Effector memory CD8-positive, alpha-beta T cell (primary cell): ENCODE data around the gene HACD2.
"Not testable (repeated sequence)": the region's sequence is repeated elsewhere in the genome, so short reads cannot be mapped to it uniquely, and the experiment has no call there.

Source experiments
- ATAC-seq: fragments of 150-1000 bp; cut with Tn5 transposase; replicated peaks from 2 replicates; pipeline ENCODE4 v1.10.0; 2021; ENCODE audit warnings: mild to moderate bottlenecking, moderate library complexity
- DNase-seq, 3 experiments: peaks; one replicate each; pipeline ENCODE4 v3.0.0; 2021
- H3K27ac Mint-ChIP-seq, 2 donors: one replicate each; pipeline ENCODE4 v1.8.0; 2022; ENCODE audit warnings: mild to moderate bottlenecking in 2 of 2, mixed read lengths in 2 of 2, moderate library complexity in 2 of 2
- H3K27me3 Mint-ChIP-seq, 2 donors: one replicate each; pipeline ENCODE4 v1.8.0; 2022; ENCODE audit warnings: mixed read lengths in 2 of 2
- H3K36me3 Mint-ChIP-seq: one replicate; pipeline ENCODE4 v1.8.0; 2022; ENCODE audit warnings: mild to moderate bottlenecking, moderate library complexity, mixed read lengths; ENCODE audit not compliant: insufficient read depth
- H3K4me1 Mint-ChIP-seq, 2 donors: one replicate each; pipeline ENCODE4 v1.8.0; 2022; ENCODE audit warnings: low read depth in 2 of 2, mixed read lengths in 2 of 2
- H3K4me3 Mint-ChIP-seq, 2 donors: one replicate each; pipeline ENCODE4 v1.8.0; 2022; ENCODE audit warnings: mild to moderate bottlenecking in 2 of 2, mixed read lengths in 2 of 2, moderate library complexity in 2 of 2
- H3K9me3 Mint-ChIP-seq, 2 donors: one replicate each; pipeline ENCODE4 v1.8.0; 2022; ENCODE audit warnings: mixed read lengths in 2 of 2

HACD2 gene

DNA sequence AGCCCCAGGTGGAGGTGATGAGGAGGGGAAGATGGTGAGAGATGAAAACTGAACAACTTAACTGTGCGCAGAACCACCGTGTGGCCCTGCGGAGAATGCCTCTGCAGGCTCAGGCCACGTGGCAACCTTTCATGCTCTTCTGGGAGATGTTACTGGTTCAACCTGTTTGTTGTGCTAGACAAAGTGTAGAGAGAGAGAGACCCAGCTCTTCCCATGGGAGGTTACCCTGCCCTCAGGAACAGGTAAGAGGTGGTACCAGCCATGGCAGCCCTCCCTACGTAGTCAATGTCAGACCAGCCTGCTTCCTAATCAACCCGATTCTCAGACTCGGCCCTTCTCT, 37.0 kb upstream of the HACD2 start:
- Mint-ChIP-seq H3K4me1 (peaks cover 0 to 5% of the 10 kb centered on the region in 2 donors), H3K4me3 (no peak overlapping the region), H3K27ac (no peak overlapping the region), H3K27me3 (peaks cover 0 to 11% of the 10 kb centered on the region in 2 donors), H3K36me3 (no peaks in the 10 kb centered on the region), H3K9me3 (no peaks in the 10 kb centered on the region)
- ATAC-seq: no peak
- DNase-seq: no peak

GRCh38 chr3:123621186-123621849, 36.5 kb upstream of the HACD2 start:
- ATAC-seq (no peak), DNase-seq (no peak)
- H3K4me3 Mint-ChIP-seq: no peak overlapping the region
- no peak overlapping the region for H3K27ac Mint-ChIP-seq
- H3K4me1 Mint-ChIP-seq: peaks cover 0 to 5% of the 10 kb centered on the region in 2 donors
- no peaks in the 10 kb centered on the region for H3K9me3 Mint-ChIP-seq
- H3K27me3 Mint-ChIP-seq: peaks cover 0 to 11% of the 10 kb centered on the region in 2 donors
- no peaks in the 10 kb centered on the region for H3K36me3 Mint-ChIP-seq

GRCh38 chr3:123620343-123620742, 35.5 kb upstream of the HACD2 start:
- H3K36me3 Mint-ChIP-seq: no peaks in the 10 kb centered on the region
- H3K27ac Mint-ChIP-seq: no peak overlapping the region
- H3K4me3 Mint-ChIP-seq: no peak overlapping the region
- no peak for ATAC-seq
- no peak for DNase-seq
- no peaks in the 10 kb centered on the region for H3K9me3 Mint-ChIP-seq
- peaks cover 0 to 11% of the 10 kb centered on the region in 2 donors for H3K27me3 Mint-ChIP-seq
- peaks cover 0 to 5% of the 10 kb centered on the region in 2 donors for H3K4me1 Mint-ChIP-seq

GRCh38 chr3:123618768-123619484, 34.1 kb upstream of the HACD2 start:
- no peak for DNase-seq
- H3K9me3 Mint-ChIP-seq: no peaks in the 10 kb centered on the region
- ATAC-seq: no peak
- H3K4me1 Mint-ChIP-seq: peaks cover 0 to 3% of the 10 kb centered on the region in 2 donors
- H3K36me3 Mint-ChIP-seq: peaks cover 2% of the 10 kb centered on the region
- H3K27ac Mint-ChIP-seq: no peak overlapping the region
- no peak overlapping the region for H3K4me3 Mint-ChIP-seq
- H3K27me3 Mint-ChIP-seq: no peaks in the 10 kb centered on the region

DNA sequence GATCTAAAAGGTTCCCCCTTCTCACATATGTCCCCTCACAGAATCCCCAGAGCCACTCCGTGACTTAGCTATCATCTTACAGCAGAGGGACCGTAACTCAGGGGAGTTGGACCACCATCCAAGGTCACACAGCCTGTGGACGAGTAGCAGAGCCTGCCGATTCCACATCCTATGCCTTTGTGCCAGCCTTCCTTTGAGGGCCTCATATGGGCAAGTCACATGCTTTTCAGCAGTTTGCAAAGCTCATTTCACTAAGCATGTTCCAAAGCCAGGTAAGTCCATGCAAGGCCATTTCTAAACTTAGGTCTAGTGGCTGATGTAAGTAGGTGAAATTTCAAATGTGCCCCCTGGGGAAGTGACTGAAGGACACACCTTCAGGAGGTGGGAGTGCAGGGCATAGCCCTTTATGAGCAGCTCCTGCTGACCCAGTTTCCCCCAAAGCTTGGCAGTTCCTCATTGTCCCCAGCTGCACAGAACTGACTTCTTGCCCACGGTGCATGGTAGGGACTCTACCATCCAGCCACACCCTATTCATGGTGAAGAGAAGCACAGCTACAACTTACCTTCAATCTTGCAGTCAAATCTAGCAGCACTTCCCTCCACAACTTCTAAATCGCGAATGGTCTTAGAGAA, 33.3 kb upstream of the HACD2 start:
- Mint-ChIP-seq H3K27ac (no peak overlapping the region), H3K9me3 (no peaks in the 10 kb centered on the region), H3K36me3 (peaks cover 3% of the 10 kb centered on the region), H3K4me1 (peaks cover 0 to 3% of the 10 kb centered on the region in 2 donors), H3K27me3 (no peaks in the 10 kb centered on the region), H3K4me3 (no peak overlapping the region)
- DNase-seq: no peak
- no peak for ATAC-seq

GRCh38 chr3:123616593-123616992, 31.7 kb upstream of the HACD2 start:
- H3K36me3 Mint-ChIP-seq: peaks cover 3% of the 10 kb centered on the region
- H3K4me3 Mint-ChIP-seq: no peak overlapping the region
- ATAC-seq: no peak
- DNase-seq: no peak
- H3K27me3 Mint-ChIP-seq: no peaks in the 10 kb centered on the region
- H3K27ac Mint-ChIP-seq: no peak overlapping the region
- peaks cover 0 to 3% of the 10 kb centered on the region in 2 donors for H3K4me1 Mint-ChIP-seq
- no peaks in the 10 kb centered on the region for H3K9me3 Mint-ChIP-seq

DNA sequence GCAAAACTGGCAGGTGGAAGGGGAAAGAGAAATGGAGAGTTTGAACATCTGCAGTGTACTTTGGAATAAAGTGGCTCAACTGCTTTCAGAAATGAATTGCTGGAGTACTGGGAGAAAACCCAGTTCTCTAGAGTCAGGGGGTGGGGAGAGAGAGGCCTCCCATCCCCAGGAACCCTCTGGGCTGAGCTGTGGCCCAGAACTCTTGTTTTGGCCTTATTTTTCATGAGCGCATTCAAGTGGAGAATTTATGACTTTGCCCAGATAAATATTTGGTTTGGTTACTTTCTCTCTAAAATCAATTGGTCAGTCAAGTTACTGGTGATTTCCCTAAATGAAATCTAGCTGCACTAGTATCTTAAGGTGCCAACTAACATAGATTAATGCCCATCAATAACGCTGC, 28.7 kb upstream of the HACD2 start:
- ATAC-seq (no peak), DNase-seq (no peak)
- Mint-ChIP-seq H3K36me3 (peaks cover 3% of the 10 kb centered on the region), H3K9me3 (no peaks in the 10 kb centered on the region), H3K27ac (no peak overlapping the region), H3K4me3 (no peak overlapping the region), H3K27me3 (no peaks in the 10 kb centered on the region), H3K4me1 (peaks cover 0 to 3% of the 10 kb centered on the region in 2 donors)

GRCh38 chr3:123611674-123612073, 26.8 kb upstream of the HACD2 start:
- H3K4me1 Mint-ChIP-seq: not testable (repeated sequence)

GRCh38 chr3:123611082-123611481, 26.2 kb upstream of the HACD2 start:
- H3K36me3 Mint-ChIP-seq: peaks cover 3% of the 10 kb centered on the region
- H3K4me1 Mint-ChIP-seq: no peaks in the 10 kb centered on the region
- no peaks in the 10 kb centered on the region for H3K9me3 Mint-ChIP-seq
- H3K27me3 Mint-ChIP-seq: no peaks in the 10 kb centered on the region
- DNase-seq (no peak), ATAC-seq (no peak)
- no peak overlapping the region for H3K27ac Mint-ChIP-seq
- H3K4me3 Mint-ChIP-seq: no peak overlapping the region

More at GRCh38 chr3:123611674-123612073, 26.8 kb upstream of the HACD2 start:
- not testable (repeated sequence) for H3K4me3 Mint-ChIP-seq, H3K36me3 Mint-ChIP-seq, H3K27ac Mint-ChIP-seq, H3K27me3 Mint-ChIP-seq, H3K9me3 Mint-ChIP-seq, DNase-seq, ATAC-seq

- H3K4me3 Mint-ChIP-seq: no peak overlapping the region
- no peak for ATAC-seq
- H3K27me3 Mint-ChIP-seq: no peaks in the 10 kb centered on the region
- H3K4me1 Mint-ChIP-seq: no peaks in the 10 kb centered on the region
- no peak for DNase-seq
- peaks cover 3% of the 10 kb centered on the region for H3K36me3 Mint-ChIP-seq
- H3K9me3 Mint-ChIP-seq: no peaks in the 10 kb centered on the region
- H3K27ac Mint-ChIP-seq: no peak overlapping the region
Observed at GRCh38 chr3:123610331-123610730, 25.5 kb upstream of the HACD2 start.

DNA sequence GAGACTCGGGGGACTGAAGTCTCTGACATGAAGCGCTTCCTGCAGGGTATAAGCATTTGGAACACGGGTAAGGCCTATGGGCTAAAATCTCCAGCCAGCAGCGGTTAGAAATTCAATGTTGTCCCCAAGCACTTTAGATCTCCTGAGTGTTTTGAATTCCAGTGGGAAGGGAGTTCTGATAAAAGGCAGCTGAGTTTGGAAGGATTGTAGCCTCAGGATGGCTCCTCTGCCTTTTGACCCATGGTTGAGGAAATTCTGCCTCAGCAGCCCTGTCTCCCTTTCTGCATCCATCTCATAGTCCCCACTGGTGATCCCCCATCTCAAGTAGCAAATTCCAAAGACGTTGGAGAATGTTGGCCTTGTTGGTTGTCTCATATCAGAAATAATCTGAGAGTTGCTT, 24.2 kb upstream of the HACD2 start:
- no peak for DNase-seq
- Mint-ChIP-seq H3K36me3 (peaks cover 2% of the 10 kb centered on the region), H3K4me1 (peaks cover 0 to 2% of the 10 kb centered on the region in 2 donors), H3K4me3 (no peak overlapping the region), H3K9me3 (no peaks in the 10 kb centered on the region), H3K27me3 (no peaks in the 10 kb centered on the region), H3K27ac (no peak overlapping the region)
- no peak for ATAC-seq

DNA sequence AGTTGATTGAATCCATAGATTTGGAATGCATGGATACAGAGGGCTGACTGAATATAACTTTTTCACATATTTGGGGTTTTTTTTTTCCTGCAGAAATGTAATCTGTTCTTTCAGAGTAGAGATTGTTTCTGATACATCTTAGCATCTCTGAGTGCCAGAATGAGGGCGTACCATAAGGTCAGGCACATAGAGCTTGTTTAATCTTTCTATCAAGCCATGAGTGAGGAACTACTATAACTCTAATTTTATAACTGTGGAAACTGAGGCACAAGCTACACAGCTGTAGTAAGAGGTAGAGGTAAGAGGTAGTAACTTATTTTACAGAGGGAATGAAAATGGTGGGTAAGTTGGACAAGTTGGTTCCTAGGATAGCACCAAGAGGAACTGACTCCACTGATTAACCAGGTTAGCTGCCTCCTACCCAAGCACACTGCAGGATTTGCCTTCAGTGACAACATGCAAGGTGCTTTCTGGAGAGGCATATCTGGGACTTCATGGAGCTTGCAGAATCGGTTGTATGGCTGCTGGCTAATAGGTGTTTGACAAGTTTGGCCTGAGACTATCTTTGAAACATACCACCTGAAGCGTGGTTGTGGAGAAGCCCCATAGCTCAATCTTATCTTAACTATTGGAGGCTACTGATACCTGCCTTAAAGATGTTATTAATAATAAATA, 23.5 kb upstream of the HACD2 start:
- peaks cover 0 to 2% of the 10 kb centered on the region in 2 donors for H3K4me1 Mint-ChIP-seq
- no peak overlapping the region for H3K27ac Mint-ChIP-seq
- H3K27me3 Mint-ChIP-seq: no peaks in the 10 kb centered on the region
- no peaks in the 10 kb centered on the region for H3K36me3 Mint-ChIP-seq
- no peak overlapping the region for H3K4me3 Mint-ChIP-seq
- no peak for DNase-seq
- ATAC-seq: no peak
- H3K9me3 Mint-ChIP-seq: no peaks in the 10 kb centered on the region

- H3K36me3 Mint-ChIP-seq: no peaks in the 10 kb centered on the region
- DNase-seq (no peak), ATAC-seq (no peak)
- peaks cover 0 to 2% of the 10 kb centered on the region in 2 donors for H3K4me1 Mint-ChIP-seq
- no peak overlapping the region for H3K4me3 Mint-ChIP-seq
- H3K9me3 Mint-ChIP-seq: no peaks in the 10 kb centered on the region
- no peak overlapping the region for H3K27ac Mint-ChIP-seq
- H3K27me3 Mint-ChIP-seq: no peaks in the 10 kb centered on the region
Observed at GRCh38 chr3:123606527-123606926, 21.7 kb upstream of the HACD2 start.
